ENCODE data around the gene MEI4. TPM values are rescaled to one million over a fixed set of nuclear protein-coding genes. Genes with fewer than 3 reads are reported as not detected.
"Not testable (repeated sequence)": the region's sequence is repeated elsewhere in the genome, so short reads cannot be mapped to it uniquely, and the experiment has no call there.

Gene MEI4
- total and polyA plus RNA-seq, 2 donors (not counting 1 experiment from before 2014, with no cell fraction given) = not detected

DNA sequence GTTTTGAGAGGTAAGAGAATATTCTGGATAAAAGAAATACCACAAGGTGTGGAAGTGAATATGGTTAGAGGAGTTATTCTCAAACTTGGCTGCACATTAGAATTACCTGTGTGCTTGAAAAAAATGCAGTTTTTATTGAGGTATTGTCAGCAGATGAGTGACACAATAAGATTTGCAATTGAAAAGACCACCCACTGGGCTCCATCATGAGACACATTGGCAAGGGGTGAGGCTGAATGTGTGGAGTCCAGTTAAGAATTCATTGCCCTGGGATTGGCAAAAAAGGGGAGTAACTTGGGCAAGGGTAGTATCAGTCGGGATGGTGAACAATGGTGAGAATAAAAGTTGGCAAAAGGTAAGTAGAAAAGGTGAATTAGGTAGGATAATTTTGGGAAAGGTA lies 63.5 kb downstream of the MEI4 start:
- no peaks in the 10 kb centered on the region for H3K27me3 Mint-ChIP-seq
- Histone ChIP-seq H2AFZ (ENCODE audit: insufficient read depth, low read depth, low read length, poor library complexity, severe bottlenecking) (no peak overlapping the region), H3K9me3 (ENCODE audit: control extremely low read depth in 1 of 3, control insufficient read depth in 2 of 3, insufficient read depth in 1 of 3, low read length in 2 of 3) (no peaks in the 10 kb centered on the region), H3K27ac (ENCODE audit: low read length in 2 of 2) (no peak overlapping the region), H3K9ac (ENCODE audit: low read length) (no peak overlapping the region), H3K79me2 (ENCODE audit: control insufficient read depth, insufficient read depth, low read length) (no peaks in the 10 kb centered on the region), H3K27me3 (replicated peaks in 1 of 4; ENCODE audit: control extremely low read depth in 1 of 4, control insufficient read depth in 3 of 4, insufficient read depth in 4 of 4, low read length in 3 of 4) (no peaks in the 10 kb centered on the region), H3K4me3 (ENCODE audit: control extremely low read depth in 1 of 5, extremely low read depth in 1 of 5, insufficient read depth in 1 of 5, low read depth in 2 of 5, low read length in 4 of 5) (no peak overlapping the region), H3K36me3 (replicated peaks in 1 of 2; ENCODE audit: control extremely low read depth in 1 of 2, control insufficient read depth in 1 of 2, extremely low read depth in 1 of 2, insufficient read depth in 2 of 2, low read length in 1 of 2) (no peaks in the 10 kb centered on the region), H4K20me1 (ENCODE audit: control insufficient read depth, insufficient read depth, low read length, poor library complexity, severe bottlenecking) (no peaks in the 10 kb centered on the region), H3K4me2 (replicated peaks; ENCODE audit: low read depth, low read length, poor library complexity, severe bottlenecking) (no peak overlapping the region), H3K4me1 (ENCODE audit: control insufficient read depth in 2 of 2, insufficient read depth in 2 of 2, low read length in 2 of 2) (no peaks in the 10 kb centered on the region)
- ATAC-seq (ENCODE audit: low read depth) (no peak), DNase-seq (no peak)
- TF ChIP-seq, protein P1, sequence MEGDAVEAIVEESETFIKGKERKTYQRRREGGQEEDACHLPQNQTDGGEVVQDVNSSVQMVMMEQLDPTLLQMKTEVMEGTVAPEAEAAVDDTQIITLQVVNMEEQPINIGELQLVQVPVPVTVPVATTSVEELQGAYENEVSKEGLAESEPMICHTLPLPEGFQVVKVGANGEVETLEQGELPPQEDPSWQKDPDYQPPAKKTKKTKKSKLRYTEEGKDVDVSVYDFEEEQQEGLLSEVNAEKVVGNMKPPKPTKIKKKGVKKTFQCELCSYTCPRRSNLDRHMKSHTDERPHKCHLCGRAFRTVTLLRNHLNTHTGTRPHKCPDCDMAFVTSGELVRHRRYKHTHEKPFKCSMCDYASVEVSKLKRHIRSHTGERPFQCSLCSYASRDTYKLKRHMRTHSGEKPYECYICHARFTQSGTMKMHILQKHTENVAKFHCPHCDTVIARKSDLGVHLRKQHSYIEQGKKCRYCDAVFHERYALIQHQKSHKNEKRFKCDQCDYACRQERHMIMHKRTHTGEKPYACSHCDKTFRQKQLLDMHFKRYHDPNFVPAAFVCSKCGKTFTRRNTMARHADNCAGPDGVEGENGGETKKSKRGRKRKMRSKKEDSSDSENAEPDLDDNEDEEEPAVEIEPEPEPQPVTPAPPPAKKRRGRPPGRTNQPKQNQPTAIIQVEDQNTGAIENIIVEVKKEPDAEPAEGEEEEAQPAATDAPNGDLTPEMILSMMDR (IDR thresholded peaks at IDR 0.05) = no peak
- no peak for TF ChIP-seq EZH2 (IDR thresholded peaks at IDR 0.05; ENCODE audit: borderline replicate concordance, insufficient read depth, low read depth, low read length, poor library complexity, severe bottlenecking)
- H3K4me3 Mint-ChIP-seq = no peak overlapping the region
- no peaks in the 10 kb centered on the region for H3K4me1 Mint-ChIP-seq
- CTCF ChIA-PET = no interaction called here
- no peak overlapping the region for H3K27ac Mint-ChIP-seq
- POLR2A ChIA-PET = no interaction called here
- WGBS (ENCODE audit: insufficient coverage) = no CpG with 5 or more reads among the region's 1 CpG
- intact Hi-C loops (cut with micrococcal nuclease) = no loop called here
- peaks cover 4% of the 10 kb centered on the region for H3K9me3 Mint-ChIP-seq (ENCODE audit: insufficient read depth)

DNA sequence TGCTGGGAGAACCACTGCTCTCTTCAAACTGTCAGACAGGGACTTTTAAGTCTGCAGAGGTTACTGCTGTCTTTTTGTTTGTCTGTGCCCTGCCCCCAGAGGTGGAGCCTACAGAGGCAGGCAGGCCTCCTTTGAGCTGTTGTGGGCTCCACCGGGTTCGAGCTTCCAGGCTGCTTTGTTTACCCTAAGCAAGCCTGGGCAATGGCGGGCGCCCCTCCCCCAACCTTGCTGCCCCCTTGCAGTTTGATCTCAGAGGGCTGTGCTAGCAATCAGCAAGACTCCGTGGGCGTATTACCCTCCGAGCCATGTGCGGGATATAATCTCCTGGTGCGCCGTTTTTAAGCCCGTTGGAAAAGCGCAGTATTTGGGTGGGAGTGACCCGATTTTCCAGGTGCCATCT lies 83.2 kb downstream of the MEI4 start:
- H3K27ac Mint-ChIP-seq; H2AFZ ChIP-seq (ENCODE audit: insufficient read depth, low read depth, low read length, poor library complexity, severe bottlenecking); DNase-seq; CTCF ChIA-PET; H3K4me3 ChIP-seq (ENCODE audit: control extremely low read depth in 1 of 5, extremely low read depth in 1 of 5, insufficient read depth in 1 of 5, low read depth in 2 of 5, low read length in 4 of 5); H3K4me2 ChIP-seq (replicated peaks; ENCODE audit: low read depth, low read length, poor library complexity, severe bottlenecking); H3K4me1 ChIP-seq (ENCODE audit: control insufficient read depth in 2 of 2, insufficient read depth in 2 of 2, low read length in 2 of 2); H3K36me3 ChIP-seq (replicated peaks in 1 of 2; ENCODE audit: control extremely low read depth in 1 of 2, control insufficient read depth in 1 of 2, extremely low read depth in 1 of 2, insufficient read depth in 2 of 2, low read length in 1 of 2); H3K27ac ChIP-seq (ENCODE audit: low read length in 2 of 2); H4K20me1 ChIP-seq (ENCODE audit: control insufficient read depth, insufficient read depth, low read length, poor library complexity, severe bottlenecking); H3K9ac ChIP-seq (ENCODE audit: low read length); H3K4me3 Mint-ChIP-seq; H3K79me2 ChIP-seq (ENCODE audit: control insufficient read depth, insufficient read depth, low read length); H3K9me3 ChIP-seq (ENCODE audit: control extremely low read depth in 1 of 3, control insufficient read depth in 2 of 3, insufficient read depth in 1 of 3, low read length in 2 of 3); H3K4me1 Mint-ChIP-seq; H3K9me3 Mint-ChIP-seq (ENCODE audit: insufficient read depth); intact Hi-C loops (cut with micrococcal nuclease); H3K27me3 ChIP-seq (replicated peaks in 1 of 4; ENCODE audit: control extremely low read depth in 1 of 4, control insufficient read depth in 3 of 4, insufficient read depth in 4 of 4, low read length in 3 of 4); H3K27me3 Mint-ChIP-seq; POLR2A ChIA-PET; ATAC-seq (ENCODE audit: low read depth): not testable (repeated sequence)
- WGBS (ENCODE audit: insufficient coverage) = 94% methylated on average over 13 of the region's 13 CpGs

Data from B cell (primary cell).